ENCODE measurements around the gene EXOC2. TPM values are rescaled to one million over a fixed set of nuclear protein-coding genes. Genes with fewer than 3 reads are reported as not detected.
"Not testable (repeated sequence)": the region's sequence is repeated elsewhere in the genome, so short reads cannot be mapped to it uniquely, and the experiment has no call there.

Gene EXOC2
- total RNA-seq, 1 experiment from 2014 or later = 62.2 TPM

DNA sequence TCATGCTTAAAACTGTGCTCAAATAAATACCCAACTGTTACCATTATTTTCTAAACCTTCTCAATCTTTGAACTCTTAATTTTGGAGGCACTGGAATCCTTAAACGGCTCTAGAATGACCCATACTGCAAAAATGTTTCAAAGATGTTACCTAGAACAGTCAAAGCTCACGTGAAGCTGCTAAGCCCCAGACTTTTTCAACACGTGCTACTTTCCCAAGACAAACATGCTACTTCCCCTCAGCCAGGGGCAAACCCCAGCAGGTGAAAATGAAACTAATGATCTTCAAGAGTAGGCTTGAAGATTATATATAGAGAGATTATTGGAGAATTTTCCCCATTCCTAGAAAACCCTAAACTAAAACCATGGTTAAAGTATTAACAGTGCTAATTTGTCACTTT lies 64.2 kb downstream of the EXOC2 start:
- no peak for DNase-seq (ENCODE audit: low read depth)

DNA sequence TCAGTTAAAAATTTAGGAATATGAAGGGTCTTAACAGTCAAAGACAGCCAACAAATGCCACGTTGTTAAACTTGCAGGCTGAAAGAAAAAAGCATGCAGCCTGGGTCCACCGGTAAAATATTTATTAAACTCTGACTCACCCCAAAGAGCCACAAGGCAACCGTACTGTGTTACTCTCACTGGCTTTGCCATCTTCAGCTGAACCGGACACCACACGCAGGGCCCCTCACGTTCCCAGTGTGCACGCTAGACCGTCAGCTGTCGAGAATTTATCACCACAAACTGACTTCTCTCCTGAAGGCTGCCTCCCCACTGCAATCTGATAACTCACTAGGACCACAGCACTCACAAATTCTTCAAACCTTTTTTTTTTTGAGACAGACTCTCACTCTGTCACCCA lies 66.7 kb downstream of the EXOC2 start:
- DNase-seq (ENCODE audit: low read depth) = peak; percentile 44

DNA sequence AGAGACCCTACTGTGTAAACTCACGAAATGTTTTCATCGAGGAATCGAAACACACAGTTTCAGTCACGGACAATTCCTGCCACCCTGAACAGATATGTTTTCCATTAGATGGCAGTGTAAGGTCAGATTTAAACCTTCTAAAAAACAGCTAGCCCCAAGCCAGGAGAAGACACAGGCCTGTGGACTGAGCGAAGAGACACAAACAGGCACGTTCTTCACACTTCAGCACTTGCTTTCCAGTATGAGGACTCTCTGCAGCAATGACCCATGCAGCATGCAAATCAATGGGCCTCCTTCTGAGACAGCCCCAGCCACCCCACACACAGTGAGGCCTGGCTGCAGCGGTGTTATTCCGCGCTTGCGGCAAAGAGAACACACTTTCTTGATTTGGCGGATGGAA lies 68.0 kb downstream of the EXOC2 start:
- peak; percentile 16 for DNase-seq (ENCODE audit: low read depth)

DNA sequence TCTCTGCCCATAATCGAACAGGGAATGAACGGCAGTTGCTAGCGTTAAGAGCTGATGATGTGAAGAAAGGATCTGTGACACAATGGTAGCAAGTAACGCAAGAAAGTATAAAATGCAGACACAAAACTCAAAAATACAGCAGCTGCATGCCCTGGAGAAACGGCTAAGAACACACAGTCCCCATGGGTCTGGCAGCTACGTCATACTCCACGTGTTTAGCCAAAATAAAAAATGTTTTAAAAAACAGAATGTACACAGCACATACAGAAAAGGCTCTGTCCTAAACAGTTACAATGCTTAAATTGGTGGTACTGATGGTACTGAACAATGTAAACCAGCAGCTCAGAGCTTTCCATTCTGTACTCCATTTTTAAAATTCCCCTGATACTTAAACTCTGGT lies 70.5 kb downstream of the EXOC2 start:
- DNase-seq (ENCODE audit: low read depth) = no peak

GRCh38 chr6:621931-622330 lies 71.0 kb downstream of the EXOC2 start:
- no peak for DNase-seq (ENCODE audit: low read depth)

DNA sequence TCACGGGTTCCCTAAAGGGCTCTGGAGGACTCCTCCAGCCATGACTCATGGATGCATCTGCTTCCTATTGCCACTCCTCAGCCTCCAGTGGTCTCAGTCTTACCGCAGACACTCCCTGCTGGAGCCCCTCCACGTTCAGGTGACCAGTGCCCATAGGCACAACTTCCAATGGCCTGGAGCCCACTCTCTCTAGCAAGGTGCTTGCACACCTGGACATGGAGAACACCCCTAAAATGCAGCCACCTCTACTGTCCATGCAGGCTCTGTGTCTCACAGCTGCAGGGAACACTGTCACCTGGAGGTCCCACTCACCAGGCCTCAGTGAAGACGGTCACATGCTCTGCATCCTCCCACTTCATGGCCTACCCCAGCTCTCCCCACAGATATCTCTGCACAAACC lies 72.0 kb downstream of the EXOC2 start:
- no peak for DNase-seq (ENCODE audit: low read depth)

GRCh38 chr6:620166-620565 lies 72.8 kb downstream of the EXOC2 start:
- DNase-seq (ENCODE audit: low read depth) = no peak

DNA sequence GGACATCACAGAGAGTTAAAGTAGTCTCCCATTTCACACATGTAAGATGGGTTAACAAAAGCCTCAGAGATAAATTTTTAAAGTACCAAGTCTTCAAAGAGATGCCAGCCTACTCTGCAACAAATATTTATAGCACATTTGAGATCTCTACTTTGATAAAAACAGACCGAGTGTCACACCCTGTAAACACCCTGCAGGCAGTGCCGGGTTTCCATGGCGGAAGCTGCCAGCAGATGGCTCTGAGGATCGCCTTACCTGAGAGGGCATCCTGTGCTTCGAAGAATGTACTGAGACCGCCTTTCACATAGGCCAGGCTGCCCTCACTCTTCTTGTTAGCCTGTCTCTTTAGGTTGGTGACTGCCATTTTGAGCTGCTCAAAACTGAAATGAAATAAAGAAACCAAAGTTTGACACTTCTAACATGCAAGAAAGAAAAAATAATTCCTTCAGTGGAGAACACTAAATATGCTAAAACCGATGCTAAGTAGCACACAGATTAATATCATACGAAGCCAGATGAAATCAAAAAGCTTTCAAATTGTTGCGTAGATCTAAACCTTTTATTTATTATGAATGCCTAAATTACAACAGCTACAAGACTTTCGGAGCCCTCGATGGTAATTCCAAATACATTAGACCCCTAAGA lies 75.4 kb downstream of the EXOC2 start:
- peak; percentile 18 for DNase-seq (ENCODE audit: low read depth)

GRCh38 chr6:613981-614380 lies 79.0 kb downstream of the EXOC2 start:
- no peak for DNase-seq (ENCODE audit: low read depth)

GRCh38 chr6:611928-612327 lies 81.0 kb downstream of the EXOC2 start:
- no peak for DNase-seq (ENCODE audit: low read depth)

GRCh38 chr6:610882-611281 lies 82.1 kb downstream of the EXOC2 start:
- DNase-seq (ENCODE audit: low read depth) = no peak

- no peak for DNase-seq (ENCODE audit: low read depth)
These were observed 83.0 kb downstream of the EXOC2 start for GRCh38 chr6:609905-610304.

DNA sequence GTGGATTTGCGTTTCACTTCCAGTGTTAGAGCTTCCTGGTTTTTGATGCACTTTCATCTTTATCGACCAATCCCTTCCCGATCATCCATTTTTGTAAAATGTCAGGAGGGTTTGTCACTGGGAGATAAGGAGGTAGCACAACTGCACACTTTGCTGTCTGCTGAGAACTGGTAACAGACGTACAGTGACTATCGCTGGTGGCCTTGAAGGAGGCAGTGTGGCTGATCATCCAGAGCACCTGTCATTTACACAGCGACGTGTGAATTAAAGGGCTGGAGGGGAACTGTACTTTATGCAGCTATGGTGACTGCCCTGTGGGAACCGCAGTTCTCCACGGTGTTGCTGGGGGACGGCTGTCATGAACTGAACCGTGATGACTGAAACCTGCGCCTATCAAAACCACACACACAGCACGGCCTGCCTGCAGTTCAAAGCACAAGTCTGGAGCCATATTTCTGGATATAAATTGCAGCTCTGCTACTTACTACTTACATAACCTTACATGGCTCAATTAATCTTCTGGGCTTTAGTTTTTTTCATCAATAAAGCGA lies 86.0 kb downstream of the EXOC2 start:
- no peak for DNase-seq (ENCODE audit: low read depth)

DNA sequence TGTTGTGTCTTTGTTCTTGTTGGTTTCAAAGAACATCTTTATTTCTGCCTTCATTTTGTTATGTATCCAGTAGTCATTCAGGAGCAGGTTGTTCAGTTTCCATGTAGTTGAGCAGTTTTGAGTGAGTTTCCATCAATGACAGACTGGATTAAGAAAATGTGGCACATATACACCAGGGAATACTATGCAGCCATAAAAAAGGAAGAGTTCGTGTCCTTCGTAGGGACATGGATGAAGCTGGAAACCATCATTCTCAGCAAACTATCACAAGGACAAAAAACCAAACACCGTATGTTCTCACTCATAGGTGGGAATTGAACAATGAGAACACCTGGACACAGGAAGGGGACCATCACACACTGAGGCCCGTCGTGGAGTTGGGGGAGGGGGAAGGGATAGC lies 87.0 kb downstream of the EXOC2 start:
- not testable (repeated sequence) for DNase-seq (ENCODE audit: low read depth)

- no peak for DNase-seq (ENCODE audit: low read depth)
These were observed 88.4 kb downstream of the EXOC2 start for GRCh38 chr6:604579-604978.

DNA sequence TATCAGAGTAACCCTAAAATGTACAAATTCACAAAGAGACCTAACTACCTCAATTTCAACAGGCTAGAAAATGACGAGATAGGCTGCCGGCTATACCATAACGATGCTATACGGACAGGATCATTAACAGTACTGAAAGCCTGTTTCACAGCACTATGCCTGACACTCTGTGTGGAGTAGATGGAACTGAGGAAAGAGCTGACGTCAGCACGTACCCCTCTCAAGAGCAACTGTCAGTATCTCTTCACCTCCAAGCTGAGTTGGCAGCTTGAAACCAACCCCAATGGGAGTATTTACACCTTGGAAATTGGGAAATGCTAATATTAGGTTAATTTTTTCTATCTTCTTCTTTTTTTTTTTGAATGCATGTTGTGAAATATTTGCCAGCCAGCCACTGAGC lies 89.7 kb downstream of the EXOC2 start:
- DNase-seq (ENCODE audit: low read depth) = no peak

DNA sequence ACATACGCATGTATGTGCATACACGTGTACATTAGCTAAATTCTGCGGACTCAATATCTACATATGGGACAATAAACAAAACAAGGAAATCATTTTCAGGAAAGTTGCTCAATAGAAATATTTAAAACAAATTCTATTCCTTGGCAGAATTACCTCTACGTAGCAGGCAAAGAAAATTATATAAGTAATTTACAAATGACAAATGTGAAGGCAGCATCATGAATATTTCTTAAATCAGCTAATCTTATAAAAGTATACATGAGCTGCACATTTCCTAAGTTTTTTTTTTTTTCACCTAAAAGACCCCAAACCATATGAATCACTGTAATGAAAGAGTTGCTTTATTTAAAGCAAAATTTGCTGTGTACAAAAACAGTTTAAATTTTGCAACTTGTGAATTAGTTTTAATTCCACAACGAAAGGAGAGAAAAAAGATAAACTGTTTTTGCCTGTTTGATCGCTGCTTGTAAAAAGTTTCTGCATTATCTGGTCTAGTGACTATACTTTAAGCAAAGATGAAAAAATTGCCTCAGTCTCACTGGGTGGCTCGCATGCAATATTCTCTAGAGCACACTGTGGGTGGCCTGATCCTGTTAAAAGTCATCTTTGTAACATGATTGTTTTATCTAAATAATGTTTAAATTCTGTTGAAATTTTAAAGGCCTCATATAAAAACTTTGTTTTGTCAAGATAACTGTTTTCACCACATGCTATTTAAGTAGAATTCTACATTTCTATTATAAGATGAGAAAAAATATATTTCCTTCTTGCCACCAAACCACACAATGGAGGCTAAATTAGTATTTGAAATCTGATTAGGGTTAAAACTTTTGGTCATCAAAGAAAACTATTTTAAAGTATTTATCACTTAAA lies 93.1 kb downstream of the EXOC2 start:
- DNase-seq (ENCODE audit: low read depth) = no peak

DNA sequence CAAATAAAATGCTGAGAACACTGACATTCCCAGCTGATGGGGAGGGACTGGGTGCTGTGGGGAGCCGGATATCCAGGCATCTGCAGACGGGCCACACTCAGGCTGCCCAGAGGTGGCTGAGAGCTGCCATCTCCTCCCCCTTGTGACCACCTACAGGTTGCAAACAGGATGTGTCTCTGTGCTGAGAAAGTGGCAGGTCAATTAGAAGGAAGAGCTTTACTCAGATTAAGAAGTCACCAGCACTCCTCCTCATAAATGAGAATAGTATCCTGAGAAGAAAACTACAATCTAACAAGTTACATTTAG lies 99.1 kb downstream of the EXOC2 start:
- no peak for DNase-seq (ENCODE audit: low read depth)

DNA sequence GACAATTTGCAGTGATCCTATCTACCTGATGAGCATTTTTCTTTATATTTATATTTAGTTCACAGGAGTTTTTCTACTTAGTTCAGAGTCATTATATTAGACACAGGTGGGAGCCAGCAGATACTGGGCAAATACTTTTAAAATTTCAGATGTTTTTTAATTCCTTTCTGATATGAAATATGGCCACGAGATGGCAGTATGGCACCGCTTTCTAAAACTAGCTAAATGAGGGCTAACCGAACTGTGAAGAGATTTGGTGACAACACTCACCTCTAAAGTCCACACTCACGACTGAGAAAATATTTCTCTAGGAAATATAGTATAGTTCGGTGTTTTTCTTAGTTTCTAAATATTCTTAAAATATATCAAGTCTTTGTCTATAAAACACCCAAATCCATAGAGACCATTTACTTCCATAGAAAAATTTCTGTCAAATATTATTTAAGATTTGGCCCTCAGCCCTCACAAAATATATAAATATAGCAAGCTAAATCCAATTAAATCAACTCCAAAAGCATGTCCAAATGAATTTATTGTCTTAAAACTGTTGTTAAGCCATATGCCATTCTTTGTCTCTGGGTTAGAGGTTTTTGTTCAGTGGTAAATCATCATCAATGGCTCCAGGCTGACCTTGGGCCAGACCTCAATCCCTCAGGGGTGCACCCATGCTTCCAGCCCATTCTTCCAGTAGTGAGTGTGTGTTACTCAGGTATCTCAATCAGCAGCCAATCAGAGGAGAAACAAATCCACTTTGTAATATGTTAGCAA lies 99.6 kb downstream of the EXOC2 start:
- DNase-seq (ENCODE audit: low read depth) = peak; percentile 69

- DNase-seq (ENCODE audit: low read depth) = no peak
These were observed 103.8 kb downstream of the EXOC2 start for GRCh38 chr6:589090-589489.

- no peak for DNase-seq (ENCODE audit: low read depth)
These were observed 106.4 kb downstream of the EXOC2 start for GRCh38 chr6:586553-586952.

GRCh38 chr6:583635-584034 lies 109.3 kb downstream of the EXOC2 start:
- no peak for DNase-seq (ENCODE audit: low read depth)

DNA sequence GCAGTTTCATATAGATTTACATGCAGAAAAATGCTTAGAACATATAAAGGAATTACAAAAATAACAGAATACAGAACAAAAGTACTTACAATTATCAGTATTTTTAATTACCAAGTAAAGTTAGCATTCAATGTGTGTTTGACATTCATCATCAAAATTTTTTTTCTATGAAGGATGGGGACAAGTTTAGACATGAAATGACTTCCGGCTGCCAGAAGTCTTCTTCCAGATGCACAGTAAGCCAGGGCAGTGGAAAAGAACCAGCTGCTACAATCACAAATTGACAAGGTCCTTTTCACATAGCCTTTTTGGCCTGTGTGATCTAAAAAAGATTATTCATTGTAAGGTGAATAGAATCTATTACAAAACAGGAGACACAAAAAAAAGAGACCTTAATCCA lies 109.8 kb downstream of the EXOC2 start:
- no peak for DNase-seq (ENCODE audit: low read depth)
